Measurements from ENCODE around the gene TFR2. TPM values are rescaled to one million over a fixed set of nuclear protein-coding genes. Genes with fewer than 3 reads are reported as not detected.

The TFR2 gene
- total and polyA plus RNA-seq, 2 of the 13 experiments (the other 11 are each of a cell fraction or from before 2014, with no cell fraction given): 36.9 to 64.2 TPM

DNA sequence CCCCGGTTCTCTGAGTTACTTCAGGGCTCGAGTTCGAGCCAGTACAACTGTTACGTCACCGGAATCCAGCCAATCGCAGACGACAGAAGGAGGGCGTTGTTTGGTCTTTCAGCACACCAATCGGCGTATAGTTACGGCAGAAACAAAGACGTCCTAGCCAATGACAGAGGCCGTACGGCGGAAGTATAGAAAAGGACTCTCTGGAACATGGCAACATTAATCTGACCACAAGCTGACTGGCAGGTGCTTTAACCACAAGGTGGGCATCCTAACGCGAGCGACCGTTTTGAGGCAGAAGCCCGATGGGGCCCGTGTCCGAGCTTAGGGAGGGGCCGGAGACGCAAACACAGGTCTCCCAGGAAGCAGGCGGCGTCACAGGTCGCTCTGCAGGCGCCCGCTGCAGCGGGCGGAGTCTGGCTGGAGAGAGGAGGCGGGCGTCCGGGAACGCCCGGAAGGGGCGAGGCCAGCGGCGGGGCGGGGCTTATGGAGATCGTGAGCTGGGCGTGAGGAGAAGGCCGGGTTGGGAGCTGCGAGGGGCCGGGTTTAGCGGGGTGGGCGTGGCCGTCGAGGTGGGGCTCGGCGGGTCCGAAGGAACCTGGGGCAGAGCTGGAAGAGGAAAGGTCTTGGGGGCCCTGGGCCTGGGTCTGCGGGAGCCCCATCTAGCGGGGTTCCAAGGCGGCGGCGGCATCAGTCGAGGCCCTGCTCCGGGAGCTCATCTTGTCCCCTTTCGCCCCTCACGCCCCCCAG lies 29.2 kb downstream of the TFR2 start, which contains the start of gene MOSPD3 (continued):
- TF ChIP-seq ZNF776 (CRISPR knock-in tag; IDR thresholded peaks at IDR 0.05) (no peak), ZNF143 (CRISPR knock-in tag; IDR thresholded peaks at IDR 0.05) (no peak), FOXJ3 (CRISPR knock-in tag; IDR thresholded peaks at IDR 0.05; ENCODE audit: borderline replicate concordance) (no peak), KMT2B (CRISPR knock-in tag; IDR thresholded peaks at IDR 0.05) (no peak), ZFX (CRISPR knock-in tag; IDR thresholded peaks at IDR 0.05; ENCODE audit: low read depth) (peak; percentile 1; the same call in 1 of the 2 replicates), IRX3 (CRISPR knock-in tag; IDR thresholded peaks at IDR 0.05; ENCODE audit: borderline replicate concordance, low read depth) (no peak), DDIT3 (CRISPR knock-in tag; IDR thresholded peaks at IDR 0.05) (no peak), SP1 (IDR thresholded peaks at IDR 0.05) (no peak), SP1 (CRISPR knock-in tag; IDR thresholded peaks at IDR 0.05) (peak; percentile 50; the same call in 1 of the 2 replicates), MATR3 (CRISPR knock-in tag; IDR thresholded peaks at IDR 0.05) (no peak), ZNF446 (CRISPR knock-in tag; IDR thresholded peaks at IDR 0.05) (no peak), ZNF251 (CRISPR knock-in tag; IDR thresholded peaks at IDR 0.05) (no peak), ZNF296 (CRISPR knock-in tag; conservative IDR thresholded peaks at IDR 0.05) (no peak), ZNF780A (CRISPR knock-in tag; IDR thresholded peaks at IDR 0.05) (no peak), ZNF136 (CRISPR knock-in tag; IDR thresholded peaks at IDR 0.05; ENCODE audit: low read depth) (no peak; the same call in 1 of the 2 replicates), ZBTB1 (CRISPR knock-in tag; IDR thresholded peaks at IDR 0.05; ENCODE audit: borderline replicate concordance) (no peak), ZNF619 (CRISPR knock-in tag; IDR thresholded peaks at IDR 0.05) (no peak), SRF (IDR thresholded peaks at IDR 0.05; ENCODE audit: low read depth, low read length) (peak; percentile 60; the same call in 1 of the 2 replicates), JUND (CRISPR knock-in tag; IDR thresholded peaks at IDR 0.05) (no peak), ZNF547 (CRISPR knock-in tag; IDR thresholded peaks at IDR 0.05) (peak; percentile 23; the same call in 1 of the 2 replicates), REXO4 (CRISPR knock-in tag; IDR thresholded peaks at IDR 0.05; ENCODE audit: borderline replicate concordance) (no peak), ZNF614 (CRISPR knock-in tag; IDR thresholded peaks at IDR 0.05; ENCODE audit: borderline replicate concordance) (peak; percentile 71), ZNF816 (CRISPR knock-in tag; IDR thresholded peaks at IDR 0.05; ENCODE audit: borderline replicate concordance) (peak; percentile 72; the same call in 1 of the 2 replicates), MIER2 (CRISPR knock-in tag; IDR thresholded peaks at IDR 0.05) (no peak), ZSCAN9 (CRISPR knock-in tag; IDR thresholded peaks at IDR 0.05; ENCODE audit: borderline replicate concordance) (no peak), ZNF3 (CRISPR knock-in tag; IDR thresholded peaks at IDR 0.05) (no peak), FIP1L1 (IDR thresholded peaks at IDR 0.05; ENCODE audit: borderline replicate concordance, insufficient read depth, low read depth, low read length) (no peak), ZFAT (CRISPR knock-in tag; conservative IDR thresholded peaks at IDR 0.05) (no peak), NFE2L1 (CRISPR knock-in tag; IDR thresholded peaks at IDR 0.05; ENCODE audit: borderline replicate concordance) (no peak), EHMT2 (IDR thresholded peaks at IDR 0.05; ENCODE audit: borderline replicate concordance, low read depth, low read length) (no peak)
- TF ChIP-seq, protein P1, sequence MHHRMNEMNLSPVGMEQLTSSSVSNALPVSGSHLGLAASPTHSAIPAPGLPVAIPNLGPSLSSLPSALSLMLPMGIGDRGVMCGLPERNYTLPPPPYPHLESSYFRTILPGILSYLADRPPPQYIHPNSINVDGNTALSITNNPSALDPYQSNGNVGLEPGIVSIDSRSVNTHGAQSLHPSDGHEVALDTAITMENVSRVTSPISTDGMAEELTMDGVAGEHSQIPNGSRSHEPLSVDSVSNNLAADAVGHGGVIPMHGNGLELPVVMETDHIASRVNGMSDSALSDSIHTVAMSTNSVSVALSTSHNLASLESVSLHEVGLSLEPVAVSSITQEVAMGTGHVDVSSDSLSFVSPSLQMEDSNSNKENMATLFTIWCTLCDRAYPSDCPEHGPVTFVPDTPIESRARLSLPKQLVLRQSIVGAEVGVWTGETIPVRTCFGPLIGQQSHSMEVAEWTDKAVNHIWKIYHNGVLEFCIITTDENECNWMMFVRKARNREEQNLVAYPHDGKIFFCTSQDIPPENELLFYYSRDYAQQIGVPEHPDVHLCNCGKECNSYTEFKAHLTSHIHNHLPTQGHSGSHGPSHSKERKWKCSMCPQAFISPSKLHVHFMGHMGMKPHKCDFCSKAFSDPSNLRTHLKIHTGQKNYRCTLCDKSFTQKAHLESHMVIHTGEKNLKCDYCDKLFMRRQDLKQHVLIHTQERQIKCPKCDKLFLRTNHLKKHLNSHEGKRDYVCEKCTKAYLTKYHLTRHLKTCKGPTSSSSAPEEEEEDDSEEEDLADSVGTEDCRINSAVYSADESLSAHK (CRISPR knock-in tag; IDR thresholded peaks at IDR 0.05; ENCODE audit: borderline replicate concordance): no peak
